ENCODE results near the gene CDC37L1. TPM values are rescaled to one million over a fixed set of nuclear protein-coding genes. Genes with fewer than 3 reads are reported as not detected.

CDC37L1 gene
- total RNA-seq, 2 experiments from 2014 or later = 10.1 to 12.4 TPM

DNA sequence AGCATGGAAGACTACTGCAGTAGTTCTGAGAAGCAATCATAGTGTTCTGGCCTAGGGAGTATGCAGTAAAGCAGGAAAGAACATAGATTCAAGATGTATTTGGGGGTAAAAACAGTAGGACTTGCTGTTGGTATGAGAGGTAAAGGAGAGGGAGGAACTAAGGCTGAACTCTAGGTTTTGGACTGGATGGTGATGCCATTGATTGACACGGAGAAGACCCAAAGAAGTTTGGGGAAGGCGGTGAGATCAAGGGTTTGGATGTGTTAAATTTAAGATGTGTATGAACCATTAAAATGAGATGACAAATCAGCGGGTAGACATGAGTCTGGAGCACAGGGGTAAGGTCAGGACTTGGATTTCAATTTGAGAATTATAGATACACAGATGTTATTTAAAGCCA is 2.0 kb upstream of the CDC37L1 start:
- H3K4me1 Mint-ChIP-seq = no peaks in the 10 kb centered on the region
- no peak for ATAC-seq
- H3K36me3 Mint-ChIP-seq = no peaks in the 10 kb centered on the region
- no peak for DNase-seq
- H3K27me3 Mint-ChIP-seq = no peaks in the 10 kb centered on the region
- no peak overlapping the region for H3K4me3 Mint-ChIP-seq
- no peak overlapping the region for H3K27ac Mint-ChIP-seq
- CTCF ChIA-PET = interaction anchor here (2.6 kb wide), 1 partner anchor 13 kb away, joined by 7 read pairs; no protein-coding TSS in a partner anchor
- no peaks in the 10 kb centered on the region for H3K9me3 Mint-ChIP-seq (ENCODE audit: low read depth)

DNA sequence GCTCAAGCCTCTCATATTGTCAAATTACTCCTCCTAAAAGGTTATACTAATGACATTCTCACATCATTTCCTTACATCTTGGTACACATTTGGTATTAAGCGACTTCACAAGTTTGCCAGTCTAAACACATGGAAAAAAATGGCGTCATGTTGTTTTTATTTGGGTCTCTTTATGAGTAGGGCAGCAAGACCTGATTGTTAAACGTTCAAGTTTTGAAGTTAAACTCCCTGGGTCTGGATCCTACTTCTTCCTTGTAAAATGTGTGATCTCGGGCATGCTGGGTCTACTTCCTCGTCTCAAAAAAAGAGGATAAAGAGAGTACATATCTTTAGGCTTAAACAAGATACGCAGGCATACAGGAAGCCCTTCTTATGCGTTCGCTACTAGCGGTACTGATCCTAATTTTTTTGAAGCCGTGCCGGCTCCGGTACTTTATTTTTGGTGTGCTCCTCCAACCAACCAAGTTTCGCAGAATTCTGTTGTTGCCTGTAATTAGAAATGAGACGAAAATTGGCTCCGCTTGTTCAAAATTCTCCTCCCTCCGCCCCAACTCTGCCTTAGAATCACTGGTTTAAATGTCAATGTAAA is 596 bp upstream of the CDC37L1 start:
- CTCF ChIA-PET = interaction anchor here (1.0 to 2.6 kb wide), 4 partner anchors 14 to 309 kb away, joined by 3 to 7 read pairs (median 4); partner anchors contain the start of gene PLPP6
- no peak for DNase-seq
- Mint-ChIP-seq H3K36me3 (peaks cover 6% of the 10 kb centered on the region), H3K4me3 (no peak overlapping the region), H3K27me3 (no peaks in the 10 kb centered on the region), H3K9me3 (ENCODE audit: low read depth) (no peaks in the 10 kb centered on the region), H3K27ac (no peak overlapping the region), H3K4me1 (peaks cover 3% of the 10 kb centered on the region)
- ATAC-seq = peak; percentile 21

DNA sequence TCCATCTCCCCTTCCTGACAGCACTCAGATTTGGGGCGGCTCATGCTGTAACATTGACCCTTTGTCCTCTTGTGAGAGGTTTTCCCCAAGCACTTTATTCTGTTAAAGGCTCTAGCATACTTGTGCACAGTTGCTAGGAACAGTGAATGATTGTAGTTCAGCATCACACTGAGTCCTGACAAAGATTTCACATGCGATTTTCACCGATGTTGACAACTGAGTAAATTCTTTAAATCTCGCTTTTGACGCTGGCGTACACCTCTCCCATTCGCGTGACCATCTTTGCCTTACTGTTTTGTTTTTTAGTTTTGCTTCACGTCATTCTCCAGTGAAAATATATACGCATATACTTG is 780 bp downstream of the CDC37L1 start:
- Mint-ChIP-seq H3K9me3 (ENCODE audit: low read depth) (no peaks in the 10 kb centered on the region), H3K4me3 (no peak overlapping the region), H3K27ac (no peak overlapping the region), H3K36me3 (peaks cover 14% of the 10 kb centered on the region), H3K4me1 (peaks cover 3% of the 10 kb centered on the region), H3K27me3 (no peaks in the 10 kb centered on the region)
- CTCF ChIA-PET = interaction anchor here (1.3 kb wide), 1 partner anchor 60 kb away, joined by 6 read pairs; no protein-coding TSS in a partner anchor
- no peak for DNase-seq
- no peak for ATAC-seq

- Mint-ChIP-seq H3K27ac (no peak overlapping the region), H3K4me1 (peaks cover 6% of the 10 kb centered on the region), H3K9me3 (ENCODE audit: low read depth) (no peaks in the 10 kb centered on the region), H3K27me3 (no peaks in the 10 kb centered on the region), H3K36me3 (peaks cover 18% of the 10 kb centered on the region), H3K4me3 (no peak overlapping the region)
- CTCF ChIA-PET = interaction anchor here (1.0 to 1.3 kb wide), 3 partner anchors 10 to 76 kb away, joined by 3 to 6 read pairs (median 3); no protein-coding TSS in a partner anchor
- DNase-seq (no peak), ATAC-seq (no peak)
Measured at GRCh38 chr9:4680750-4681149, 1.4 kb downstream of the CDC37L1 start.

DNA sequence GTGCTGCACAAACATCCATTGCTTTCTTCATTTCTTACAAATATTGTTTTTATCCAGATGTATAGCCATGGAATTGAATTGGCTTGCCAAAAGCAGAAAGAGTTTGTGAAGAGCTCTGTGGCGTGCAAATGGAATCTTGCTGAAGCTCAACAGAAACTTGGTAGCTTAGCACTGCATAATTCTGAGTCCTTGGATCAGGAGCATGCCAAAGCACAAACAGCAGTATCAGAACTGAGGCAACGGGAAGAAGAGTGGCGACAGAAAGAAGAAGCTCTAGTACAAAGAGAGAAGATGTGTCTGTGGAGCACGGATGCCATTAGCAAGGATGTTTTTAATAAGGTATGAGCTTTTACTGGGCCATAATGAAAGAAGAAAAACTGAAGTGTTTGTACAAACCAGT is 5.5 kb downstream of the CDC37L1 start:
- Mint-ChIP-seq H3K36me3 (peaks cover 29% of the 10 kb centered on the region), H3K27me3 (no peaks in the 10 kb centered on the region), H3K4me3 (no peak overlapping the region), H3K9me3 (ENCODE audit: low read depth) (no peaks in the 10 kb centered on the region), H3K4me1 (peaks cover 14% of the 10 kb centered on the region), H3K27ac (no peak overlapping the region)
- CTCF ChIA-PET = no interaction called here
- DNase-seq (no peak), ATAC-seq (no peak)

DNA sequence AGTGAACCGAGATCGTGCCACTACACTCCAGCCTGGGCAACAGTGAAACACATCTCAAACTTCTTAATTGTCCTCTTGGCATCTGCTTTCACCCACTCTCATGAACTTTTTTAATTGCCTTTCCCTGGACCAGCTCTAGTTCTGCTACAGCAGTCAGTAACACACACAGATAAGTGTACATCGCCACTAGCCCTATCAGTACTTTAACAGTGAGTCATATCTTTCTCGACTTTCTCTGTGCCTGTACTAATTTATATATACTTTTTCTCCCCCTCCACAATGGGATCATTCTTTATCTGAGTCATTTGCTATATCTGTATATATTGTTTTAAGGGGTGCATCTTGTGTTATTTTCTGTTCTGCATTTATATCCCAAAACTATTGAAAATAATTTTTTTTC is 6.7 kb downstream of the CDC37L1 start:
- Mint-ChIP-seq H3K9me3 (ENCODE audit: low read depth) (no peaks in the 10 kb centered on the region), H3K4me3 (no peak overlapping the region), H3K27ac (no peak overlapping the region), H3K4me1 (peaks cover 20% of the 10 kb centered on the region), H3K36me3 (peaks cover 33% of the 10 kb centered on the region), H3K27me3 (no peaks in the 10 kb centered on the region)
- no peak for DNase-seq
- CTCF ChIA-PET = no interaction called here
- ATAC-seq = peak; percentile 42

GRCh38 chr9:4686584-4686983 is 7.2 kb downstream of the CDC37L1 start:
- ATAC-seq = no peak
- CTCF ChIA-PET = no interaction called here
- H3K4me3 Mint-ChIP-seq = no peak overlapping the region
- H3K27ac Mint-ChIP-seq = no peak overlapping the region
- no peaks in the 10 kb centered on the region for H3K27me3 Mint-ChIP-seq
- peaks cover 38% of the 10 kb centered on the region for H3K36me3 Mint-ChIP-seq
- H3K4me1 Mint-ChIP-seq = peaks cover 24% of the 10 kb centered on the region
- DNase-seq = no peak
- H3K9me3 Mint-ChIP-seq (ENCODE audit: low read depth) = no peaks in the 10 kb centered on the region

DNA sequence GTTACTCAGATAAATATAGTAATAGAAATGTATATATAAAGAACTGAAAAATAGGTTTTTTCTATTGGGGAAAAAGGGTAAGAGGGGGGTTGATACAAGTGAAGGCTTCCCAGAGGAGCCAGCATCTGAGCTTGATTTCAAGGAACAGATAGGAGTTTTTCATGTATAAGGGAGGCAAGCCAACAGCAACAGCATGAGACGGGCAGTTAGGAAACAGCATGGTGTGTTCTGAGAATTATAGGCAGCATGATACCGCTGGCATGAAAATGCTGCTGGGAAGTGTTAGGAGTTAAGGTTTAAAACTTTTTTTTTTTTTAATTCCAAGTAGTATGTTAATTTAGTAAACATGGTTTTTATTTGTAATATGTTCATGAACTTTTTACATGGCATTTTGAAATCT is 9.7 kb downstream of the CDC37L1 start:
- H3K4me3 Mint-ChIP-seq = no peak overlapping the region
- no peak for DNase-seq
- CTCF ChIA-PET = no interaction called here
- H3K27me3 Mint-ChIP-seq = no peaks in the 10 kb centered on the region
- no peak for ATAC-seq
- H3K27ac Mint-ChIP-seq = no peak overlapping the region
- H3K36me3 Mint-ChIP-seq = peaks cover 40% of the 10 kb centered on the region
- H3K9me3 Mint-ChIP-seq (ENCODE audit: low read depth) = no peaks in the 10 kb centered on the region
- peaks cover 21% of the 10 kb centered on the region for H3K4me1 Mint-ChIP-seq

DNA sequence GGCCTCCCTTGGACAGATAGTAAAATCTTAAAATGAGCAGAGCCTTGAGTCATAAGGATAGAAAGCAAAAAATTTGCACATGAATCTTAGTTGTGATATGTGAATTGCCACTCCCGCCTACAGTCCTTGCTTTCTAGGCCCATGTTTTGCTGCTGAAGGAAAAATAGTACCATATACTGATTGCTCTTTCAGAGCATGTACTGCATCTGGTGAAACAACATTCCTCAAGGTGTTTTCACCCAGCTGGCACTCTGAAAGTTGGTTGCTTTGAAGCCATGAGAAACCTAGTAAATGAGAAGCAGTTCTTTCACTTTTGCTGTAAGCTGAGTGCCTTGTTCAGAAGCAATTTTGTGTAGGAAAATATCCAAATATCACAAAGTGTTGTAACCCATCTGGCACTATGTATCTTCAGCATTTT is 10.3 kb downstream of the CDC37L1 start:
- no peaks in the 10 kb centered on the region for H3K9me3 Mint-ChIP-seq (ENCODE audit: low read depth)
- H3K4me3 Mint-ChIP-seq = no peak overlapping the region
- CTCF ChIA-PET = no interaction called here
- no peaks in the 10 kb centered on the region for H3K27me3 Mint-ChIP-seq
- DNase-seq = no peak
- peaks cover 21% of the 10 kb centered on the region for H3K4me1 Mint-ChIP-seq
- peaks cover 39% of the 10 kb centered on the region for H3K36me3 Mint-ChIP-seq
- ATAC-seq = peak; percentile 47
- no peak overlapping the region for H3K27ac Mint-ChIP-seq

GRCh38 chr9:4690144-4690543 is 10.8 kb downstream of the CDC37L1 start:
- H3K4me1 Mint-ChIP-seq = peaks cover 21% of the 10 kb centered on the region
- CTCF ChIA-PET = no interaction called here
- H3K36me3 Mint-ChIP-seq = peaks cover 38% of the 10 kb centered on the region
- no peaks in the 10 kb centered on the region for H3K9me3 Mint-ChIP-seq (ENCODE audit: low read depth)
- DNase-seq (no peak), ATAC-seq (no peak)
- H3K27me3 Mint-ChIP-seq = no peaks in the 10 kb centered on the region
- H3K27ac Mint-ChIP-seq = no peak overlapping the region
- no peak overlapping the region for H3K4me3 Mint-ChIP-seq

DNA sequence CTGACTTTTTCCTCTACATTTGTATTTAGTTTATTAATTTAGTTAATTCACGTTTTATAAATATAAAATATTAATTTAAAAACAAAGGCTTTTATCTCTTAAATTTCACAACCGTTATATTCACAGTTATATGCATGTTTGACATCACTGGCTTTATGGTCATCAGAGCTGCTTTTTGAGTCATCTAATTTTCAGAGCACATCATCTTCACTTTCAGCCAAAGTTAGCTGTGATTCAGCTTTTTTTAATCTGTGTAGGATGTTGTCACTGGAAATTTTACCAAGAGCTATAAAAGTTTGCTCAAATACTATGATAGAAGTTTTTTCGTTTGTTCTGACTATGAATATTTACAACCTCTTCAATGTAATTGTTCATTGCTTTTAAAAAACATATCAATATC is 12.4 kb downstream of the CDC37L1 start:
- ATAC-seq = no peak
- DNase-seq = no peak
- Mint-ChIP-seq H3K4me1 (peaks cover 18% of the 10 kb centered on the region), H3K27ac (no peak overlapping the region), H3K36me3 (peaks cover 33% of the 10 kb centered on the region), H3K27me3 (no peaks in the 10 kb centered on the region), H3K4me3 (no peak overlapping the region), H3K9me3 (ENCODE audit: low read depth) (no peaks in the 10 kb centered on the region)
- CTCF ChIA-PET = no interaction called here

DNA sequence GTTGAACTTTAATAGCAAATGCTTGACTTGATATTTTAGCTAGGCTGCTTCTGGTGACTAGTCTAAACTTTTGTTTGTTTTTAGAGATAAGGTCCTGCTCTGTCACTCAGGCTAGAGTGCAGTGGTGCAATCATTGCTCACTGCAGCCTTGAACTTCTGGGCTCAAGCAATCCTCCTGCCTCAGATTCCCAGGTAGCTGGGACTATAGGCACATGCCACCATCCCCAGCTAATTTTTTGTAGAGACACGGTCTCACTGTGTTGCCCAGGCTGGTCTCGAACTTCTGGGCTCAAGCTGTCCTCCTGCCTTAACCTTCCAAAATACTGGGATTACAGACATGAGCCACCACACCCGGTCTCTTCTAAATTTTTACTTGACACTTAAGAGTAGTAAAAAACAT is 20.7 kb downstream of the CDC37L1 start:
- no peak for DNase-seq
- ATAC-seq = no peak
- H3K36me3 Mint-ChIP-seq = peaks cover 46% of the 10 kb centered on the region

DNA sequence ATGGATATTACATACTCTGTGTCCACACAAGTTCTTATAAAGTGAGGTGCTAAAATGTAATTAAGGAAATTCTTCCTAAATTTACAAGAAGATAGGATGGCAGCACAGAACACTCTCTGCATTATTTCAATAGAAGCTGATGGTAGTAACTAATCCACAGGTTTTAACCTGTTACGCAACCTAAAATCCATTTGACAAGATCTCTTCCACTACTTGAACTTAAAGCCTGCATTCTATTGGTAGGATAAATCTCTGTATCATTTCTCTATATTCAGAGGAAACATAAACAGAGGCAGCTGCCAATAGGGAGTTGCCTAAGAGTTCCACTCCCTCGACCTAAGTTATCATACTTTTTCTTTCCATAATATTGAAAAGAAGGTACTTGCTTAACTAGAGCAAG is 21.6 kb downstream of the CDC37L1 start:
- no peak overlapping the region for H3K4me3 Mint-ChIP-seq
- CTCF ChIA-PET = no interaction called here
- H3K36me3 Mint-ChIP-seq = peaks cover 50% of the 10 kb centered on the region
- ATAC-seq (no peak), DNase-seq (no peak)
- no peaks in the 10 kb centered on the region for H3K9me3 Mint-ChIP-seq (ENCODE audit: low read depth)
- H3K27ac Mint-ChIP-seq = no peak overlapping the region
- peaks cover 3% of the 10 kb centered on the region for H3K4me1 Mint-ChIP-seq
- no peaks in the 10 kb centered on the region for H3K27me3 Mint-ChIP-seq

More for the DNA sequence above, 20.7 kb downstream of the CDC37L1 start:
- Mint-ChIP-seq H3K4me3 (no peak overlapping the region), H3K9me3 (ENCODE audit: low read depth) (no peaks in the 10 kb centered on the region), H3K4me1 (peaks cover 3% of the 10 kb centered on the region), H3K27me3 (no peaks in the 10 kb centered on the region), H3K27ac (no peak overlapping the region)
- CTCF ChIA-PET = no interaction called here

- Mint-ChIP-seq H3K4me1 (no peaks in the 10 kb centered on the region), H3K27ac (no peak overlapping the region), H3K27me3 (no peaks in the 10 kb centered on the region), H3K36me3 (peaks cover 50% of the 10 kb centered on the region), H3K9me3 (ENCODE audit: low read depth) (no peaks in the 10 kb centered on the region), H3K4me3 (no peak overlapping the region)
- ATAC-seq (no peak), DNase-seq (no peak)
- CTCF ChIA-PET = no interaction called here
Measured at GRCh38 chr9:4701526-4701925, 22.2 kb downstream of the CDC37L1 start.

DNA sequence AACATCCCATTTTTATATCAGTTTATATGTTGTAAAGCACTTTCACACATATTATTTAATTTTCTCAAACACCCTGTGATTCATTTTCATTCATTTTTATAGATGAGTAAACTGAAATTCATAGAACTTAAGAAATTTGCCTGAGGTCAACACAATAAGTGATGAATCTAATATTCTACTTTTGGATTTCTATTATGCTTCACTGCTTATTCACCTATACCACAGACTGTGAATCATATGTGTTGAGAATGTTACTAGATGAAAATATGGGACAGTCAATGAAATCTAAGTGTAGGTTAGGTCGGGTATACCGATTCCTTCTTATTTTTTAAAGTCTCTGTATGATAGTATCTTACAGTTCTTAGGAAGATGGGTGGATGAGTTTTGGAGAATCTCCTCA is 24.8 kb downstream of the CDC37L1 start:
- no peaks in the 10 kb centered on the region for H3K9me3 Mint-ChIP-seq (ENCODE audit: low read depth)
- no peak for ATAC-seq
- peaks cover 8% of the 10 kb centered on the region for H3K4me1 Mint-ChIP-seq
- CTCF ChIA-PET = no interaction called here
- DNase-seq = no peak
- peaks cover 60% of the 10 kb centered on the region for H3K36me3 Mint-ChIP-seq
- H3K27me3 Mint-ChIP-seq = no peaks in the 10 kb centered on the region
- H3K4me3 Mint-ChIP-seq = no peak overlapping the region
- no peak overlapping the region for H3K27ac Mint-ChIP-seq
